Measurements from ENCODE around the gene LCP1. TPM values are rescaled to one million over a fixed set of nuclear protein-coding genes. Genes with fewer than 3 reads are reported as not detected.

Gene LCP1
- total and polyA plus RNA-seq, 2 of the 13 experiments (the other 11 are each of a cell fraction or from before 2014, with no cell fraction given), result 1.6 TPM

- TF ChIP-seq NR0B2 (CRISPR knock-in tag; IDR thresholded peaks at IDR 0.05) (no peak), ZNF431 (CRISPR knock-in tag; IDR thresholded peaks at IDR 0.05; ENCODE audit: borderline replicate concordance, low read depth) (no peak), TARDBP (CRISPR knock-in tag; IDR thresholded peaks at IDR 0.05) (no peak), PRDM10 (CRISPR knock-in tag; IDR thresholded peaks at IDR 0.05; ENCODE audit: low read depth) (no peak), ZUFSP (CRISPR knock-in tag; IDR thresholded peaks at IDR 0.05; ENCODE audit: borderline replicate concordance) (no peak)
Measured at GRCh38 chr13:46172531-46172991, 9.4 kb downstream of the LCP1 start (continued).

GRCh38 chr13:46171739-46172138 lies 10.2 kb downstream of the LCP1 start:
- Histone ChIP-seq H3K9me3 (ENCODE audit: low read length) (no peaks in the 10 kb centered on the region), H2AFZ (ENCODE audit: low read length) (no peak overlapping the region), H3K4me1 (ENCODE audit: insufficient read depth, low read length) (peaks cover 12% of the 10 kb centered on the region; the same call in 1 of the 2 replicates), H3K36me3 (replicated peaks in 1 of 2; ENCODE audit: control insufficient read depth in 1 of 2, insufficient read depth in 2 of 2, low read length in 2 of 2) (no peaks in the 10 kb centered on the region), H3K4me2 (ENCODE audit: low read depth, low read length) (no peak overlapping the region), H3K79me2 (ENCODE audit: insufficient read depth, low read length) (no peaks in the 10 kb centered on the region), H3K27me3 (ENCODE audit: control insufficient read depth in 1 of 2, insufficient read depth in 2 of 2, low read length in 2 of 2) (peaks cover under 1 to 4% of the 10 kb centered on the region in 2 experiments; a peak in 2 of 5 replicates), H3K27ac (ENCODE audit: extremely low read length, insufficient read depth, low read length) (no peak overlapping the region), H4K20me1 (ENCODE audit: insufficient read depth, low read length) (no peaks in the 10 kb centered on the region), H3K9ac (ENCODE audit: insufficient read depth, low read depth, low read length) (no peak overlapping the region), H3K4me3 (replicated peaks in 1 of 3; ENCODE audit: insufficient read depth in 1 of 3, low read depth in 2 of 3, low read length in 3 of 3) (no peak overlapping the region)
- DNase-seq (ENCODE audit: low spot score), result no peak
- 90% methylated on average over 7 of the region's 7 CpGs for WGBS (ENCODE audit: low lambda C conversion rate)
- no TSS peak for BruUV-seq (replicated peaks)
- no peak for FAIRE-seq
- intact Hi-C loops (cut with micrococcal nuclease; ENCODE audit: unreplicated experiment), result no loop called here
- in situ Hi-C loops (cut with HindIII; ENCODE audit: extremely low pct_ligation_motif_present, low pct_unique_long_range_greater_than_20kb), result no loop called here
- POLR2A ChIA-PET, result no interaction called here
- CTCF ChIA-PET (ENCODE audit: low intra/inter-chr PET ratio, low total read pairs), result no interaction called here
- ATAC-seq, result no peak
- TF ChIP-seq ONECUT2 (CRISPR knock-in tag; IDR thresholded peaks at IDR 0.05) (no peak), ZBTB38 (CRISPR knock-in tag; IDR thresholded peaks at IDR 0.05) (no peak), ZNF317 (CRISPR knock-in tag; IDR thresholded peaks at IDR 0.05) (no peak), BATF2 (CRISPR knock-in tag; IDR thresholded peaks at IDR 0.05) (no peak), ZNF484 (CRISPR knock-in tag; IDR thresholded peaks at IDR 0.05; ENCODE audit: borderline replicate concordance, low read depth) (no peak), CREBL2 (CRISPR knock-in tag; IDR thresholded peaks at IDR 0.05; ENCODE audit: borderline replicate concordance) (no peak), SMARCE1 (IDR thresholded peaks at IDR 0.05; ENCODE audit: borderline replicate concordance) (no peak), RFX1 (IDR thresholded peaks at IDR 0.05) (no peak), ZNF235 (CRISPR knock-in tag; IDR thresholded peaks at IDR 0.05; ENCODE audit: borderline replicate concordance) (no peak), ZSCAN20 (CRISPR knock-in tag; IDR thresholded peaks at IDR 0.05; ENCODE audit: borderline replicate concordance) (no peak), ZNF597 (CRISPR knock-in tag; IDR thresholded peaks at IDR 0.05) (no peak)
